ENCODE data around the gene PSME1. TPM values are rescaled to one million over a fixed set of nuclear protein-coding genes. Genes with fewer than 3 reads are reported as not detected.

PSME1 gene
- total RNA-seq, 1 donor: 218 TPM

DNA sequence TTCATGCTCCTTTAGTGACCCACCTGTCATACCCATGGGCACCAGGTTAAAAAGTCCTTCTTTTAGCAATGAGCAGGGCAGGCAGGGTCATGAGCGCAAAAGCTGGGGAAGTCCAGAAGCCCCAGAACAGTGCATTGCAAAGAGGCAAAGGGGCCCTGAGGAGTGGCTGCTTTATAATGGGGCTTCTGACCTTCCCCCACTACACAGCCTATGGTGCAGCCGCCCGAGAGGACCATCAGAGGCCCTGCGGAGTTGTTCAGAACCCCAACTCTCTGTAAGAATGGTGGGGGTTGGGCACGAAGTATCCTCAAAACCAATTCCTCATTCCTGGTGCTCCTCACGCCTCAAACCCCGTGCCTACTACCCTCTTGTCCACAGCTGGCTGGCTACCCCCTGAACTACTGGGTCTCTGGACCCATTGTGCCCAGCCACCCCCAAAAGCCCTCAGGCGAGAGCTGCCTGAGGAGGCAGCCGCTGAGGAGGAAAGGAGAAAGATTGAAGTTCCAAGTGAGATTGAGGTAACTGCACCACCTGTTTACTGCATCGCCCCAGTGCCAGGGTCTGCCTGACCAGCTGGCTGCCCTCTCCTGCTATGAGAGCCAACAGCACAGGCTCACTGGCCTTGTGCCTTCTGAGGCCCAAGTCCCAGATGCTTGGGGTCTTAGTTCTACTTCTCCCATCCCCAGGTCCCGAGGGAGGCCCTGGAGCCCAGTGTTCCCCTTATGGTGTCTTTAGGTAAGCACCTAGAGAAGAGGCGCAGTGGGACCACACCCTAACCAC lies 42.6 kb downstream of the PSME1 start:
- no peak overlapping the region for H3K4me3 ChIP-seq (ENCODE audit: low read length)
- H3K27me3 ChIP-seq (ENCODE audit: insufficient read depth, low read length): no peaks in the 10 kb centered on the region
- H3K4me1 ChIP-seq (ENCODE audit: insufficient read depth, low read length): no peaks in the 10 kb centered on the region
- H3K9me3 ChIP-seq (ENCODE audit: low read depth, low read length): no peaks in the 10 kb centered on the region

DNA sequence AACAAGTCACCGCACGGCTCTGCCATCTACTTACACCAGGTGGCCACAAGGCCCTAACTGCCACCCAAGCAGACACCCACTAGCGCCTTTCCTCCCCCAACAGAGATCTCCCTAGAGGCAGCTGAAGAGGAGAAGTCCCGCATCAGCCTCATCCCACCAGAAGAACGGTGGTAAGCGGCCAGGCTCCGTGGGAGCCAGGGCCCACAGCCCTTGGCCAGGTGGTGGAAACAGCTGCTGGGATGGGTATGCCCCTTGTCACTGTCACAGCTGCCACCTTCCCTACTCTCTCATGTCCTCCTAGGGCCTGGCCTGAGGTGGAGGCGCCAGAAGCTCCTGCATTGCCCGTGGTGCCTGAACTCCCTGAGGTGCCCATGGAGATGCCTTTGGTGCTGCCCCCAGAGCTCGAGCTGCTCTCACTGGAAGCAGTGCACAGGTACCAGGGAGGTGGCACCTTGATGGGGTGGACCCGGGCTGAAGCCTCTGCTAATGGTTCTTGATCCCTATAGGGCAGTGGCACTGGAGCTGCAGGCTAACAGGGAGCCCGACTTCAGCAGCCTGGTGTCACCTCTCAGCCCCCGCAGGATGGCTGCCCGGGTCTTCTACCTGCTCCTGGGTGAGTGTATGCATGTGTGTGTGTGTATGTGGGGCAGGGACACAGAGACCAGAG lies 43.4 kb downstream of the PSME1 start:
- Histone ChIP-seq H3K4me1 (ENCODE audit: insufficient read depth, low read length) (no peaks in the 10 kb centered on the region), H3K27me3 (ENCODE audit: insufficient read depth, low read length) (no peaks in the 10 kb centered on the region), H3K4me3 (ENCODE audit: low read length) (no peak overlapping the region), H3K9me3 (ENCODE audit: low read depth, low read length) (no peaks in the 10 kb centered on the region)

GRCh38 chr14:24179961-24180796 lies 44.2 kb downstream of the PSME1 start:
- Histone ChIP-seq H3K4me1 (ENCODE audit: insufficient read depth, low read length) (no peaks in the 10 kb centered on the region), H3K27me3 (ENCODE audit: insufficient read depth, low read length) (no peaks in the 10 kb centered on the region), H3K9me3 (ENCODE audit: low read depth, low read length) (no peaks in the 10 kb centered on the region), H3K4me3 (ENCODE audit: low read length) (no peak overlapping the region)

DNA sequence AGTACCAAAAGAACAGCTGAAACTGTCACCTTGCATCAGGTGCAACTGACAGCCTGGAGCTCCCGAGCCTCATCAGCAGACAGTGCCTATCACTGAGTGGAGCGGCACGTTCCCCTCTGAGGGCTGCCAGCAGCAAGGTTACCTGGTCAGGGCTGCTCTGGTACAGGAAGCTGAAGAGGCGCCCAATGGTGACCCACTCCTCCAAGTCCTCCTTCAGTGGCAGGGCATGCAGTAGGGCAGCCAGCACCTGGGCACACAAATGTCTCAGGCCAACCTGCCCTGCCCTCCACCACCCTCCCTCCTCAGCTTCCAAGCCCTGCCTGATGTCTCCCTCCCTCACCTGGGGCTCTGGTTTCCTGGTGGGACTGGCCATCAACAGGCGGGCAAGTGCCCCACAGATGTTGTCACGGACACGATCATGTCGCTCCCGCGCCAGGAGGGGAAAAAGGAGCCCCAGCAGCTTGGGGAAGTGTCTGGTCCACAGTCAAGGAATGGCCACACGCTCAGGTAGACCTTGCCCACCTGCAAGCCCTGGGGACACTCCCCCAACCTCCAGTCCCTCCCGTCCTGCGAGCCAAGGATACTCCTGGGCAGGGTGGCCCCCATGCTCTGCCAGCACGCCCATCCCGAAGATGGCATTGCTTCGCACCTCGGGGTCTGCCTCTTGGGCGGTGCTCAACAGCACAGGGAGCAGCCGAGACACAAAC lies 45.5 kb downstream of the PSME1 start:
- no peak overlapping the region for H3K4me3 ChIP-seq (ENCODE audit: low read length)
- no peaks in the 10 kb centered on the region for H3K9me3 ChIP-seq (ENCODE audit: low read depth, low read length)
- H3K27me3 ChIP-seq (ENCODE audit: insufficient read depth, low read length): no peaks in the 10 kb centered on the region
- H3K4me1 ChIP-seq (ENCODE audit: insufficient read depth, low read length): no peaks in the 10 kb centered on the region

DNA sequence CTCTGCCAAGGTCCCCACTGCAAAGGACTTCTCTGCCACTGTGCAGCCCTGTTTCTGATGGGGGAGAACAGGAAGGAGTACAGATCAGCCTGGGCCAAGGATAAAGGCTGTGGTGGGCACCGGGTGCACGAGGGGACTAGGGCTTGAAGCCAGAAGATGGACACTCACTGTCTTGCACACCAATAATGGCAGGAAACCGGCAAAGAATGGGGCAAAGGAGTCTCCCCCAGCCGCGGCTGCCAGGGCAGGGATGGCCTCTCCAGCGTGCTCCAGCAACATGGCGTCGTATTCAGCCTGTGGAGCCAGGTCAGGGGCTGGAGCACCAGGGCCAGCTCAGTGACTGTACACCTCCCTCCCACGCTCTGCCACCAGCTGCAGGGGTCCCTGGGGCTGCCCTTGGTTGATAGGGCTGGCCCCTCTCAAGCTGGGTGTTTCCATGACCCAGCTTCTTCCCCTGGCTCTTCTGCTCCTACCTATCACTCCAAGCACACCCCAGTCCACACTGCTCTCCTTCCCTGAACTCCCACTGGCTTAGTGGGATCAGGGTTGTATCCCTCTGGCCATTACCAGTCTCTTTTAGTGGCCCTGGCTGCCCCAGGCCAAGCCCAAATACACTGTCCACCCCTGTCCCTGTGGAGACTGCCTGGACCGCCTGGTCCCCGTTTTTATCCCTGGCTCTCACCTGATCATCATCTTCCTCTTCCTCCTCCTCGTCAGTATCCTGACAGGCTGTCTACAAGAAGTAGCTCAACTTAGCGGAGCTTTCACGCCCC lies 46.3 kb downstream of the PSME1 start:
- H3K4me1 ChIP-seq (ENCODE audit: insufficient read depth, low read length): peaks cover 6% of the 10 kb centered on the region
- no peak overlapping the region for H3K4me3 ChIP-seq (ENCODE audit: low read length)
- H3K9me3 ChIP-seq (ENCODE audit: low read depth, low read length): no peaks in the 10 kb centered on the region
- no peaks in the 10 kb centered on the region for H3K27me3 ChIP-seq (ENCODE audit: insufficient read depth, low read length)

GRCh38 chr14:24183014-24183481 lies 47.1 kb downstream of the PSME1 start:
- Histone ChIP-seq H3K27me3 (ENCODE audit: insufficient read depth, low read length) (no peaks in the 10 kb centered on the region), H3K9me3 (ENCODE audit: low read depth, low read length) (no peaks in the 10 kb centered on the region), H3K4me3 (ENCODE audit: low read length) (no peak overlapping the region), H3K4me1 (ENCODE audit: insufficient read depth, low read length) (peaks cover 13% of the 10 kb centered on the region)

- no peak overlapping the region for H3K4me3 ChIP-seq (ENCODE audit: low read length)
- no peaks in the 10 kb centered on the region for H3K9me3 ChIP-seq (ENCODE audit: low read depth, low read length)
- H3K4me1 ChIP-seq (ENCODE audit: insufficient read depth, low read length): peaks cover 24% of the 10 kb centered on the region
- no peaks in the 10 kb centered on the region for H3K27me3 ChIP-seq (ENCODE audit: insufficient read depth, low read length)
Observed at GRCh38 chr14:24184104-24184970, 48.3 kb downstream of the PSME1 start.

- no peaks in the 10 kb centered on the region for H3K9me3 ChIP-seq (ENCODE audit: low read depth, low read length)
- no peak overlapping the region for H3K4me3 ChIP-seq (ENCODE audit: low read length)
- H3K4me1 ChIP-seq (ENCODE audit: insufficient read depth, low read length): peaks cover 27% of the 10 kb centered on the region
- H3K27me3 ChIP-seq (ENCODE audit: insufficient read depth, low read length): no peaks in the 10 kb centered on the region
Observed at GRCh38 chr14:24185026-24185425, 49.0 kb downstream of the PSME1 start.

GRCh38 chr14:24185741-24186140 lies 49.7 kb downstream of the PSME1 start:
- no peaks in the 10 kb centered on the region for H3K9me3 ChIP-seq (ENCODE audit: low read depth, low read length)
- H3K27me3 ChIP-seq (ENCODE audit: insufficient read depth, low read length): no peaks in the 10 kb centered on the region
- peaks cover 27% of the 10 kb centered on the region for H3K4me1 ChIP-seq (ENCODE audit: insufficient read depth, low read length)
- H3K4me3 ChIP-seq (ENCODE audit: low read length): no peak overlapping the region

DNA sequence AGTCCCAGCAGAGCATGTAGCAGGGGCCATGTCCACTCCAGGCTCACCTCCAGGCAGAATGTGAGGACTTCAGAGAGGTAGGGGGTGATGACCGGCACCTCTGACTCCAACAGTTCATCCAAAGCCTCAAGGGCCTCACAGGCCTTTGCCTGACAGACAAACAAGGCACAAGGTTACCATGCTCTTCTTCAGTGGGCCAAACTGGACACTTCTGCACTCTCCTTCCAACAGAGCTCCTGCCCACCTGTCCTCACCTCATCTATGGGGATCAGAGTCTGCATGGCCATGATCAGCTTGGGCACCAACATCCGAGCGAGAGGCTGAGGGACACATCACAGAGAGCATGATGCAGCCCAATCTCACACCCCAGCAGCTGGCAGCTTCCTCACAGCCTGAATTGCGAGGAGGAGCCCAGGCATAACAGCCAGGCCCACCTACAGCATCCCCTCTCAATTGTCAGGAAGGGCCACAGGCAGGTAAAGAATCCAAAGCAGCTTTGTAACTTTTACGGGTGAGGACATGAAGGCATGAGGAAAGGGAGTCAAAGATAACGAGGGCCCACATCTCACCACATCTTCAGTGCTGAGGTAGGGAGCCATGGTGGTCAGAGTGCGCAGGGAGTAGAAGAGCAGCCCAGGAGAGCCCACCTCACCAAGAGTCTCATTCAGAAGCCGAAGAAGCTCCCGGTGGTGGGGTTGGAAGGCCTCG lies 51.0 kb downstream of the PSME1 start:
- H3K4me3 ChIP-seq (ENCODE audit: low read length): no peak overlapping the region

DNA sequence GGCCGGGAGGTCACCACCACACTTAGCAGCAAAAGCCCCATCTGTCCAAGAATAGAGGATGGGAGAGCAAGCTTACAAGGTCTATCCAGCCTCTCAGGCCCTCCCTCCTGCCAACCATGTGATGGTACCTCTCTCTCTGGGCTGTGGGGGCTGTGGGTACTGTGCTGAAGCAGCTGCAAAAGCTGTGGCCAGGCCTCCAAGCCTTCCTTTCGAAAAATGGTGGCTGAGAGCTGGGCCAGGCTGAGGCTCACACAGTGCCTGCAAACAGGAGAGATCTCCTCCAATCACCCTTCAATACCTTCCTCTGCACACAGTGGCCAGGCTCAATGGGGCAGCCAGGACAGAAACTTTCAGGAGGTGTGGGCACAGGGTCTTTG lies 51.5 kb downstream of the PSME1 start:
- Histone ChIP-seq H3K27me3 (ENCODE audit: insufficient read depth, low read length) (no peaks in the 10 kb centered on the region), H3K9me3 (ENCODE audit: low read depth, low read length) (no peaks in the 10 kb centered on the region), H3K4me3 (ENCODE audit: low read length) (no peak overlapping the region), H3K4me1 (ENCODE audit: insufficient read depth, low read length) (peaks cover 27% of the 10 kb centered on the region)

More for the DNA sequence above, 51.0 kb downstream of the PSME1 start:
- no peaks in the 10 kb centered on the region for H3K27me3 ChIP-seq (ENCODE audit: insufficient read depth, low read length)
- no peaks in the 10 kb centered on the region for H3K9me3 ChIP-seq (ENCODE audit: low read depth, low read length)
- H3K4me1 ChIP-seq (ENCODE audit: insufficient read depth, low read length): peaks cover 27% of the 10 kb centered on the region

Measured in mononuclear cell (primary cell).